ENCODE measurements around the gene PSMB5. TPM values are rescaled to one million over a fixed set of nuclear protein-coding genes. Genes with fewer than 3 reads are reported as not detected.

The PSMB5 gene
- total and polyA plus RNA-seq, 9 donors, result 65.3 to 144 (median 79.9) TPM

GRCh38 chr14:23028799-23029198, 5.9 kb downstream of the PSMB5 start:
- 62 to 79% (median 63%) methylated on average over 2 of the region's 2 CpGs for WGBS, 3 donors
- Histone ChIP-seq H3K27ac (no peak overlapping the region), H3K27me3 (no peaks in the 10 kb centered on the region), H3K36me3 (no peaks in the 10 kb centered on the region), H3K9me3 (no peaks in the 10 kb centered on the region), H3K4me3 (no peak overlapping the region), H3K4me1 (ENCODE audit: insufficient read depth) (peaks cover 3% of the 10 kb centered on the region)
- TF ChIP-seq EP300 (IDR thresholded peaks at IDR 0.05), result no peak
- no peak for TF ChIP-seq POLR2A (IDR thresholded peaks at IDR 0.05)
- TF ChIP-seq CTCF (IDR thresholded peaks at IDR 0.05), result no peak
- no peak for DNase-seq
- intact Hi-C loops (cut with DNase I), result no loop called here

- Histone ChIP-seq H3K27me3 (no peaks in the 10 kb centered on the region), H3K9me3 (no peaks in the 10 kb centered on the region), H3K4me1 (ENCODE audit: insufficient read depth) (no peaks in the 10 kb centered on the region), H3K27ac (no peak overlapping the region), H3K4me3 (no peak overlapping the region), H3K36me3 (no peaks in the 10 kb centered on the region)
- TF ChIP-seq EP300 (IDR thresholded peaks at IDR 0.05) (no peak), CTCF (IDR thresholded peaks at IDR 0.05) (no peak), POLR2A (IDR thresholded peaks at IDR 0.05) (no peak)
- intact Hi-C loops (cut with DNase I), result no loop called here
- no peak for DNase-seq
- 62 to 73% (median 65%) methylated on average over 4 of the region's 4 CpGs for WGBS, 3 donors
Observed at GRCh38 chr14:23025151-23025814, 9.4 kb downstream of the PSMB5 start.

- 65 to 83% (median 76%) methylated on average over 7 of the region's 7 CpGs for WGBS, 3 donors
- Histone ChIP-seq H3K4me1 (ENCODE audit: insufficient read depth) (no peaks in the 10 kb centered on the region), H3K9me3 (no peaks in the 10 kb centered on the region), H3K36me3 (no peaks in the 10 kb centered on the region), H3K4me3 (no peak overlapping the region), H3K27me3 (no peaks in the 10 kb centered on the region), H3K27ac (no peak overlapping the region)
- no peak for TF ChIP-seq CTCF (IDR thresholded peaks at IDR 0.05)
- TF ChIP-seq POLR2A (IDR thresholded peaks at IDR 0.05), result no peak
- no peak for TF ChIP-seq EP300 (IDR thresholded peaks at IDR 0.05)
- intact Hi-C loops (cut with DNase I), result no loop called here
- DNase-seq, result no peak
Observed at GRCh38 chr14:23024612-23025075, 10.1 kb downstream of the PSMB5 start.

- 81 to 97% (median 96%) methylated on average over 2 of the region's 2 CpGs for WGBS, 3 donors
- intact Hi-C loops (cut with DNase I), result no loop called here
- no peaks in the 10 kb centered on the region for H3K27me3 ChIP-seq
- TF ChIP-seq CTCF (IDR thresholded peaks at IDR 0.05) (no peak), EP300 (IDR thresholded peaks at IDR 0.05) (no peak), POLR2A (IDR thresholded peaks at IDR 0.05) (no peak)
- H3K4me1 ChIP-seq (ENCODE audit: insufficient read depth), result no peaks in the 10 kb centered on the region
- no peaks in the 10 kb centered on the region for H3K9me3 ChIP-seq
- H3K4me3 ChIP-seq, result no peak overlapping the region
- no peaks in the 10 kb centered on the region for H3K36me3 ChIP-seq
- DNase-seq, result no peak
- no peak overlapping the region for H3K27ac ChIP-seq
Observed at GRCh38 chr14:23023795-23024152, 10.9 kb downstream of the PSMB5 start.
